Transverse colon (tissue), 4 donors: ENCODE data around the gene NPRL2.

Experiments used
- CTCF ChIP-seq, 5 experiments: fragments of 200-600 bp in 3 of 5; fragments of 450-650 bp in 2 of 5; sonication (generic) in 3 of 5; IDR thresholded peaks; 1 replicate in 2 of 5; 2 replicates in 3 of 5; pipeline ENCODE4 v1.5.1; 2016 to 2017; ENCODE audit warnings: antibody characterized with exemption in 5 of 5, inconsistent platforms in 3 of 5, mild to moderate bottlenecking in 2 of 5, moderate library complexity in 1 of 5
- POLR2A ChIP-seq: fragments of 450-650 bp; IDR thresholded peaks from one replicate; pipeline ENCODE4 v1.6.1; 2016; ENCODE audit warnings: antibody characterized with exemption, mild to moderate bottlenecking, moderate library complexity
- POLR2AphosphoS5 ChIP-seq, 3 donors: sonication (generic); formaldehyde crosslinking; IDR thresholded peaks; one replicate each; pipeline ENCODE4 v1.6.1; 2016; ENCODE audit warnings: antibody characterized with exemption in 3 of 3

- TF ChIP-seq POLR2AphosphoS5 (IDR thresholded peaks at IDR 0.05) (no peak), CTCF (IDR thresholded peaks at IDR 0.05) (no peak), POLR2A (no peak)
These were observed 21.8 kb upstream of the NPRL2 start for GRCh38 chr3:50372349-50372748.
